DMS 273 (cell line): Measurements from ENCODE around the gene ATE1.

Experiments used
- DNase-seq: peaks from one replicate; lab custom pipeline; 2025; ENCODE audit not compliant: unreplicated experiment; lab: John Stamatoyannopoulos, UW

The ATE1 gene

DNA sequence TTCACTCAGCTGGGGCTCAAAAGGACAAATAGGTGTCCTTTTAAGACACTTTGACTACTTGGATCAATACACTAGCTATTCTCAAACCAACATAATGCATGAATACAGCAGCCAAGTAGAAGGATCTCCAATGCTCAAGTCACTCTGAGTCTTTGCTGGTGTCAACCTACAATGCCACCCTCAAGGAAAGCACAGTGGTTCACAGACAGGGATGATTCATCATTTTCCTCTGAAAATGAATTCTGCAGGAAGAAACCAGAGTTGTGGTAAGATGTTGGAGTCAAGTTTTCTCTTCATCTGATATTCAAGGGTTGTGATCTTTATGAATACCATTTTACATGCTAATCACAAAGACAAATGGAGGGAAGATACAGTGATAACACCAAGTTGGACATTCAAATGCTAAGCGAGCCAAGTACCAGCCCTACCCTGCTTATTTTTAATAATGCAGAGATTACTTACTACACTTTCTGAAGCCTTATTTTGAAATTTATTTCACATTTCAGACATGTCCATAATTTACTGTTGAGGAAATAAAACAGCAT, 186.5 kb downstream of the ATE1 start:
- no peak for DNase-seq

GRCh38 chr10:121740069-121740468, 187.8 kb downstream of the ATE1 start:
- no peak for DNase-seq

- DNase-seq = no peak
Measured at GRCh38 chr10:121739114-121739513, 188.7 kb downstream of the ATE1 start.

DNA sequence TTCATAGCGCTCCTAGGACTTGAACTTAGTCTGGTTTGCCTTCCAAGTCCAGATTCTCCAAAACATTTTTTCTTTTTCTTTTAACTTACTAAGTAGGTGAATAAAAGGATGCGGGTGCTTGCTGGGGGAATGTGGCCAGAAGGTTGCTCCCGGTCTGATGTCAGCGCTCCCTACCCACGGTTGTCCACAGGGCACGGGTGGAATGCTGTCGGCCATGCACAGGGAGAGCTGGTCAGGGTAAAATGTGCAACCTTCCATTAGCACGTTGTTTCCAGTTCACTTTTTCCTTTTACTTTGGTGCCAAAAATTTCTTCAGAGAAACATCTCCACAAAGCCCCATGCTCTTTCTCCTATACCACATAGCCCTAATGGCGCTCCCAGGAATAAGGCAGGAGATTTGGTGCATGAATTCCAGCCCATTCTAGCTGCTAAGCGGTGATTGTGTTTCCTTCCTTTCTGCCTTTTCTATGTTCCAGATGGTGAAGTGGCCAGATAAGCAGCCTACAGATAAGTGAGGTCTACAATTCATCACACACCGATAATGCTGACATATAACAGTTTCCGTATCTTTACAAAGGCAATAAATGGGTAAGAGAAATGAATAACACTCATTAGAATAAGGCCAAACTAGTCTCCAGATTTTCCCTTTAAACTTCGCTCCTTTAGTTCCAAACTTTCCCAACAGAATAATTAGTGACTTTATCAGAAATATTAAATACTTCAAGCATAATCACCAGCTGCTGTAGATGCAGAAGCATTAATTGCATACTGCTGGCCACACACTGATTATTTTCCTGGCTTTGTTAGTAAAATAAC, 191.3 kb downstream of the ATE1 start:
- DNase-seq = no peak

DNA sequence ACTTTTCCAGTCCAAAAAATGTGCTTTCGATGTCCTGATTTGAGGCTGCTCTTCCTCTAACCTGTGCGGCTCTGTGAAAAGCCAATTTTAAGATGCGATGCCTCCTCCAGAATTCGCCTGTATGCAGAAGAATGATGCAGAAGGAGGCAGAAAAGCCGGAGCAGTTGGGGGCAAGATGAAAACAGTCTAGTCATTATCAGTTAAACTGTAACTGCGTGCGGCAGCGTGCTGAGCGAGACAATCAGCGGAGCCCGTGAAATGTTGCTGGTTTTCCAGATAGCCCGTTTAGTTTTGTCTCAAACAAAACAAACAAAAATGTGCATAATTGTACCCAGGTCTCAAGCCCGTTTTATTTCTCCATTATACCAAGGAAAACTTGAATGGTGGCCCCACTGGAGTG, 192.6 kb downstream of the ATE1 start:
- no peak for DNase-seq

- DNase-seq = peak; percentile 36
Measured at GRCh38 chr10:121734589-121735045, 193.2 kb downstream of the ATE1 start.

- peak; percentile 34 for DNase-seq
Measured at GRCh38 chr10:121732656-121733445, 195.0 kb downstream of the ATE1 start.

- DNase-seq = no peak
Measured at GRCh38 chr10:121732172-121732571, 195.7 kb downstream of the ATE1 start.

DNA sequence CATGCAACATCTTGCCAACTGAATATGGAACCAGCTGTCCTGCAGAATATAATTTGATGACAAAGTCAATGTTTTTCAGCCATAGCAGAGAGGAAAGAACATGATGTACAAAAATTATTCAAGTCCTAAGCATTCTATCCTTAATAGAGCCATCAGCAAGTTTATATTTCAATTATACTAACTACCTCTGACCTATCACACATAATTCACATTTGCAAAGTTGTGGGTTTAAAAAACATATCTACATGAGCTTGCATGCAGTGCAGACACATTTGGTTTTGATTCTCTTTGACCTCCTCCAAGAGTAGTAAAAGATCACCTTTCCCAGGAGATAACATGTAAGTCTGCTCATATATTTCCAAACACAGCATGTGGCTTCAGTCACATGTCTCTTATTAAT, 203.5 kb downstream of the ATE1 start:
- DNase-seq = no peak

- DNase-seq = no peak
Measured at GRCh38 chr10:121722665-121723064, 205.2 kb downstream of the ATE1 start.

DNA sequence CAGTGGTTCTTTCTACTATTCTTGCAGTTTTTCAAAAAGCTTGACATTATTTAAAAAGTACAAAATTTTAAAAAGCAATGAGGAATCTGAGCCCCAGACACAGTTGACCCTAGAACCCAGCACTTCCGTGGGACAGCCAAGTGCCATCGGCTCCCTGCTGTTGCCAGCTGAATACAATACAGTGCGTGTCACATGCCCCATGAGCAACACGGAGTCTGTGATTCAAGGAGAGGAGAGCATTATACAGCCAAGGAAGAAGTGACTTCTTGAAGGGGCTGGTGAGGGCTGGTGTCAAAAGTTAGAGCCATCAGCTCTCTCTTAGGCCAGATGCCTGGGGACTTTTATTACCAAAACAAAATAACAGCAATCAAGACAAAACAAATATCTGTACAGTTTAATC, 206.6 kb downstream of the ATE1 start:
- DNase-seq = no peak

DNA sequence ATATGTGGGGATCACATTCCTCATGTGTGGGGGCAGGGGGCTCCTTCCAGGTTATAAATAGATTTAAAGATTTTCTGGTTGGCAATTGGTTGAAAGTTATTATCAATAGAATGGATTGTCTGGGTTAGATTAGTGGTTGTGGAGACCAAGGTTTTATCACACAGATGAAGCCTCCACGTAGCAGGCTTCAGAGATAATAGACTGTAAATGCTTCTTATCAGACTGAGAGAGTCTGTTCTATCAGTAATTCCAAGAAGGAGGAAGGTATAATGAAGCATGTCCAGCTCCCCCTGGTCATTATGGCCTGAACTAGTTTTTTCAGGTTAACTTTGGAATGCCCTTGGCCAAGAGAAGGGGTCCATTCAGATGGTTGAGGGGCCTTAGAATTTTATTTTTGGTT, 211.9 kb downstream of the ATE1 start:
- no peak for DNase-seq

GRCh38 chr10:121715076-121715475, 212.8 kb downstream of the ATE1 start:
- DNase-seq = no peak

- DNase-seq = peak; percentile 4
Measured at GRCh38 chr10:121713486-121713885, 214.3 kb downstream of the ATE1 start.

DNA sequence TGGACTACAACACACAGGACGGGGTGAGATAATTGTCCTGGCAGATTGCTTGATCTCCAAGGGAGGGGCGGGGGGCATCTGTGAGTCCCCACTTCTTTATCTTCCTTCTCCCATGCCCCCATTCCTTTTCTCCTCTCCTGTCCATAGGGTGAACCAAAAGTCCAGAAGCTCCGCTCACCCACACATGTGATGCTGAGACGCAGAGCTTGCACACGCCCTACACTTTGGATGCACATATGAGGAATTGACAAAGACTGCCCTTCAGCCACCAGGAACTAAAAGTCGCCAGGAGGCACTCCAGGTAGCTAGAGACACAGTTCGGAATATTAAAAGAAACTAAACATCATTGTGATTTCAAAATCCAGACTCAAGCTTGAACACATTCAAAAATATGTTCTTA, 216.9 kb downstream of the ATE1 start:
- no peak for DNase-seq

GRCh38 chr10:121710207-121710606, 217.6 kb downstream of the ATE1 start:
- no peak for DNase-seq

DNA sequence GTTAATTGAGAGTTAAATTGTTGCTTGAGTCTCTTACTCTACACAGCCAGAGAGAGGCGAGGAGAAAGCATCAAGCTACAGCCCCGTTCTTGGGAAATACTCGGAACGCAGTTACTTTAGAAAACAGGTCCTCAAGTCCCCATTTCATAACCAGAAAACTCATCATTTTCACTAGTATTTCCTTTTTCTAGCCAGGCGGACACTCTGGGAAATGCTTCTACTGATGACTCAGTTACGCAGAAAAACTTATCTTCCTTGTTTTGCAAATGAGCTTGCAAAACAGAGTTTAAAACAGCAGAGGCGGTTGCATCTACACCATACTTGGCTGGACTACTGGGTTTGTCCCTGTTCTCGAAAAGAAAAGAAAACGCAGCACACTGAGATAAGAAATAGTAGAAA, 218.2 kb downstream of the ATE1 start:
- no peak for DNase-seq

DNA sequence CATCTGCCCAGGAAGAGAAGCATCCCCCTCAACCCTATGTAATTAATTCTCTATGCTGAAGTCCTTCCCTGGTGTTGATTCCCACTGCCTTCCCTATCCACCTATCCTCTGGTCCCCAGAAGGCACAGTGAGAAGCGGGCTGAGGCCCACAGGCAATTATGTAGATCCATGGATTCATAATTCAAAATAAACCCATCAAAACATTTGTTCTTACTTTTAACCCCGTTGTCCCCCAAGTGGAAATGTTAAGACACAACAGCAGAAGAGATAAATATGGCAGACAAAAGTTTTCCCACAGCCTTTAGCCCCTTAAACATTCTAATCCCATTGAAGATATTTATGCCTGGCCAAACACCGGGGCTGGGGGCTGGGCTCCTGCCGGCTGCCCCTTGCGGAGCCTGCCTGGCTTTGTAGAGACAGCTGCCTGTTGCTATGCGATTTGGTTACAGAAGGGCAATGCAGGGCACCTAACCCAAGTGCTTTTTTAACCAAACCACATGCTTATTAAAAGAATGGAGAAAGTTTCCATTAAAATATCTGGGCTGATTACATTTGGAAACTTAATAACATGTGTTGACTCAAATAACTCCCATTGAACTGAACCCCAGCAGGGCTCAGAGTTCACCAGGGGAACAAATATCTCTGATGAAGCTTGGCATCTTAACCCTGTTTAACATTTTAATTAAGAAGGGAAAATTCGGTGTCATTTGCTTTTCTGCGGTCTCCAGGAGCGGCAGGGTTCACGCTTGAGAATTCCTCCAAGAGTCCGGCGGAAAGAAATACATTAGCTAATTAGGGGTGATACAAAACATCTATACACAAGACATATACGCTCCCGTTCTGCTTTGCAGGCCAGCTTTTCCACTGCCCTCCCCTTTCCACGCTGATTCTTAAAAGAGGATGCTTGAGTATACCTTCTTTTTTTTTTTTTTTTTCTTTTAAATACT, 218.8 kb downstream of the ATE1 start:
- no peak for DNase-seq

DNA sequence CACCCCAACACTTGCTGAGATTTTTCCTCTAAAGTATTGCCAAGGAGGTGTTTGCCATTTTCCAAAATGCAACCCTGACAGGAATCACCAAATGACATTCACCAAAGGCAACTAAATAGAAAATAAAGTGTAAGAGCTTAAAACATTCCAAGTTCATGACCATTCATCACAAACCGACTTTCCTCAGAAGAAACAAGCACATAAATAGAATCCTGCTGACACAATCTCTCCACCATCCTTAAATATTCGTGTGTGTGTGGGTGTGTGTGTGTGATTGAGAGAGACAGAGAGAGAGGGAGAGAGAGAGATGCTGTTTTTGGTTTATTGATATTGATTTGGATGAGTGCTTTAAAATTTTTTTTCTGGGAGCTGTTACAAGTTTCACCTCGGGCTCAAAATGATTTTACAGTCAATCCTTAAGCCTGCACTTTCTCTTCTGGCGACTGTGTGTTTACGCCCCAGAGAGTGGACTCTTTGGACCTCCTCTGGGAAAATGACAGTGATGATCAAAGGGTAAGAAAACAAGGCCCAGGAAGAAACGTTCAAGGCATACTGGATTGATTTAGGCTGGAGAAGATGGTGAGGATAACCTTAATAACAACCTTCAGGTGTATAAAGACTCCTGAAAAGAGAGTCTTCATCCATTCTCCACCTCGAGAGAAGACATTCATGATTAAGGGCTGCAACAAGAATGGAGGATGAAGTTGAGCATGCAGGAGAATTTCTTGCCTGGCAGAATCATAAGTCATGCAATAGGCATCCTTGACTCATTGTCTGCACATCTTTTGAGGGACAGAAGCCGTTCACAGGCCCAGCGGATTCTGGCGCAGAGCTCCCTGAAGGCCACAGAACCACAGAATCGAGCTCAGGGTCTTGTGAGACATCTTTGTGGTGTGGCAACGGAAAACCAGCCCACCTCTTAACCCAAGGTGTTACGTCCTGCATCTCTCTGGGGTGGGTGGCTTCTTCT, 225.2 kb downstream of the ATE1 start:
- DNase-seq = no peak

DNA sequence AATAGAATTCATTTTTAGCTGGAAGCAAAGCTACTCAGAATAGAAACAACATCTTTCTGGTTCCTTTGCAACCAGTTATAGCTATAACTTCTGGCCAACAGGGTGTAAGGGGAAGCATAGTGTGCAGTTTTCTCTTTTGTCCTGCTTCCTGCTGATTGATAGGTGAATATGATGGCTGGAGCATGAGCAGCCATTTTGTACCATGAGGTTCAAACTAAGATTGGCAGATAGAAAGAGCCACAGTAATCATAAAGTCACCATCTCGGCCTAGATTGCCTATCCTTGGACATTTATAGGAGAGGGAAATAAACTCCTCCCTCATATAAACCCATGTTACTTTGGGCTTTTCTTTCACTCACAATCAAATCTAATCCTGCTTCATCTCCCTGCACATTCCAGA, 227.4 kb downstream of the ATE1 start:
- DNase-seq = no peak
